ENCODE measurements around the gene SOCS6. TPM values are rescaled to one million over a fixed set of nuclear protein-coding genes. Genes with fewer than 3 reads are reported as not detected.

SOCS6 gene, protein sequence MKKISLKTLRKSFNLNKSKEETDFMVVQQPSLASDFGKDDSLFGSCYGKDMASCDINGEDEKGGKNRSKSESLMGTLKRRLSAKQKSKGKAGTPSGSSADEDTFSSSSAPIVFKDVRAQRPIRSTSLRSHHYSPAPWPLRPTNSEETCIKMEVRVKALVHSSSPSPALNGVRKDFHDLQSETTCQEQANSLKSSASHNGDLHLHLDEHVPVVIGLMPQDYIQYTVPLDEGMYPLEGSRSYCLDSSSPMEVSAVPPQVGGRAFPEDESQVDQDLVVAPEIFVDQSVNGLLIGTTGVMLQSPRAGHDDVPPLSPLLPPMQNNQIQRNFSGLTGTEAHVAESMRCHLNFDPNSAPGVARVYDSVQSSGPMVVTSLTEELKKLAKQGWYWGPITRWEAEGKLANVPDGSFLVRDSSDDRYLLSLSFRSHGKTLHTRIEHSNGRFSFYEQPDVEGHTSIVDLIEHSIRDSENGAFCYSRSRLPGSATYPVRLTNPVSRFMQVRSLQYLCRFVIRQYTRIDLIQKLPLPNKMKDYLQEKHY
- total RNA-seq (10 to 100 TPM in 4 of 5 donors, 1 to 10 TPM in 1; 7.5 to 56.7 (median 20.3) TPM), polyA plus RNA-seq (10 to 100 TPM in 1 of 3 donors, 1 to 10 TPM in 2; 4.4 to 11.8 (median 4.5) TPM)
- long read RNA-seq, donor 1, full-length matches to known transcripts = 4 of 4 reads
- long read RNA-seq, donor 1, partial matches to known transcripts = 0 of 4 reads
- long read RNA-seq, donor 1, other reads (novel, unspliced or antisense) = 0 of 4 reads
- long read RNA-seq, donor 2, full-length matches to known transcripts = 6 of 6 reads
- long read RNA-seq, donor 2, partial matches to known transcripts = 0 of 6 reads
- long read RNA-seq, donor 2, other reads (novel, unspliced or antisense) = 0 of 6 reads
- long read RNA-seq, donor 3, full-length matches to known transcripts = 4 of 4 reads
- long read RNA-seq, donor 3, partial matches to known transcripts = 0 of 4 reads
- long read RNA-seq, donor 3, other reads (novel, unspliced or antisense) = 0 of 4 reads
- long read RNA-seq, donor 4 = 0 reads
- long read RNA-seq, donor 5, full-length matches to known transcripts = 4 of 4 reads
- long read RNA-seq, donor 5, partial matches to known transcripts = 0 of 4 reads
- long read RNA-seq, donor 5, other reads (novel, unspliced or antisense) = 0 of 4 reads
- long read RNA-seq, donor 6, full-length matches to known transcripts = 4 of 4 reads
- long read RNA-seq, donor 6, partial matches to known transcripts = 0 of 4 reads
- long read RNA-seq, donor 6, other reads (novel, unspliced or antisense) = 0 of 4 reads
- long read RNA-seq, donor 7, full-length matches to known transcripts = 7 of 7 reads
- long read RNA-seq, donor 7, partial matches to known transcripts = 0 of 7 reads
- long read RNA-seq, donor 7, other reads (novel, unspliced or antisense) = 0 of 7 reads
- long read RNA-seq, donor 8, full-length matches to known transcripts = 4 of 4 reads
- long read RNA-seq, donor 8, partial matches to known transcripts = 0 of 4 reads
- long read RNA-seq, donor 8, other reads (novel, unspliced or antisense) = 0 of 4 reads
- long read RNA-seq, donor 9, full-length matches to known transcripts = 3 of 3 reads
- long read RNA-seq, donor 9, partial matches to known transcripts = 0 of 3 reads
- long read RNA-seq, donor 9, other reads (novel, unspliced or antisense) = 0 of 3 reads
- long read RNA-seq, donor 10, full-length matches to known transcripts = 3 of 3 reads
- long read RNA-seq, donor 10, partial matches to known transcripts = 0 of 3 reads
- long read RNA-seq, donor 10, other reads (novel, unspliced or antisense) = 0 of 3 reads

DNA sequence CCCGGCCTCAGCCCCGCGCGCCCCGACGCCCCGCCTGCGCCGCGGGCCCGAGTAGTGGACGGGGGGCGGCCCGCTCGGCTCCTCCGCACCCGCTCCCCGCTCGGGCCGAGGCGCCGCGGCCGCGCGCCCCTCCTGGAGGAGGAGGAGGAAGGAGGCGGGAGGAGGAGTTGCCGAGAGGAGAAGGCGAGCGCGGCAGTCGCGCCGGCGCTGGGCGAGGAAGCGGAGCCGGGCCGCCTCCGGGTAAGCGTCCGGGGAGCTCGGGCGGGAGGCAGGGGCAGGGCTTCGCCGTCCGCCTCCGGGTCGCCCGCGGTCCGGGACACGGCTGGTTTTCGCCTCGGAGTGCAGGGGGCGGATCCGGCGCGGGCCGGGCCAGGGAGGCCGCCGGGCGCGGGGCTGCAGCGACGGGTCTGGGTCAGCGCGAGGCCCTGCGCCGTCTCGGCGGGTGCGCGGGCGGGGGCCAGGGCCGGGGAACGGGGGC lies at the start of gene SOCS6:
SOCS6 (plus strand) TSS at position 195 of the 478 bp plus-strand sequence. CDS start 35,624 bp downstream, outside the sequence.
- Histone ChIP-seq H3K9me3 (no peaks in the 10 kb centered on the region), H3K4me3 (peak within 1 kb of the TSS; percentile 68 to 81 (median 76)), H3K27ac (peak within 1 kb of the TSS; percentile 85 to 96 (median 94)), H3K36me3 (no peaks in the 10 kb centered on the region), H3K4me1 (peaks cover 23 to 74% (median 44%) of the 10 kb centered on the region in 4 donors), H3K27me3 (no peaks in the 10 kb centered on the region)
- intact Hi-C loops (cut with DNase I; ENCODE audit: low total_unique reads) = no loop called here
- TF ChIP-seq POLR2A (IDR thresholded peaks at IDR 0.05) (no peak), POLR2AphosphoS5 (IDR thresholded peaks at IDR 0.05) (peak in 2 of 3 donors; percentile 80 to 83)
- 0 to 1% (median 0%) methylated on average over 16 to 77 of the region's 77 CpGs; no CpG with 5 or more reads in 1 of the 5 donors for WGBS, 5 donors
- DNase-seq = peak; percentile 65 to 88

DNA sequence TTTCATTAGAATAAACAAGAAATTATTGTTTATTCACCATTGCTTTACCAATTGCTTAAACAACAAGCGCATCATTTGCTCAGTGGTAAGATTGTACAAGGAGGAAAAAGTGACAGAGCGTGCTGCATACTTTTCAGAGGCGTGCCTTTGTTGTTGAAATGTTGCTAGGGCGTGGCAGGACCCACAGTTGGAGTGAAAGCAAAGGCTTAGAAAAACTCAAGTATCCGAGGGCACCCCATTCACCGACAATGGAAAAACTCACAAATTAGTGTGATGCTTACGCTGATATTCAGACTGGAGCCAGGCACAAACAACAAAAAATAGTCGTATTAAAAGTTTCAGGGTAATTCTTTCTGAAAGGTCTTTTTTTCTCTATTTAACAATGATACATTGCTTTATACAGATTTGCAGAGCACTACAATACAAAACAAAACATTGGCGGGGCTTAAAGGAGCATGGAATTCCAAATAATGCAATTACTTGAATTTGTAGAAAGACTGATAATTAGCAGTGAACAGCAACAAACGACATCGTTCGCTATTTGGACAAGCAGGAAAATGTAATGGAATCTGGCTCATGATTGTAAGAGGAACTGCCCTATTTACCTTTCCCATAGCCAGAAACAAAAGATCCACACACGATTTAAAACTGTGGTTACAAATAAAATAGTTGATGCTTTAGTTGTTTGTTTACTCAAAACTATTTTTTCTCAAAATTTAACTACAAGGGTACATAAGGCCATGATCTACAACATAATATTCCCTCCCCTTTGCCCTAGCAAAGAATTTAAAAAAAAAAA lies 45.5 kb upstream of the SOCS6 start:
- Histone ChIP-seq H3K27me3 (no peaks in the 10 kb centered on the region), H3K4me1 (peaks cover 0 to 13% (median 5%) of the 10 kb centered on the region in 4 donors), H3K36me3 (no peaks in the 10 kb centered on the region), H3K4me3 (no peak overlapping the region), H3K9me3 (no peaks in the 10 kb centered on the region), H3K27ac (peak overlapping the region in 2 of 5 donors; percentile 15 to 56)
- intact Hi-C loops (cut with DNase I; ENCODE audit: low total_unique reads) = no loop called here
- 28 to 50% (median 34%) methylated on average over 13 of the region's 13 CpGs for WGBS, 5 donors
- peak; percentile 43 to 82 for DNase-seq
- no peak for TF ChIP-seq CTCF (IDR thresholded peaks at IDR 0.05)
- TF ChIP-seq POLR2A (IDR thresholded peaks at IDR 0.05) = no peak
- TF ChIP-seq POLR2AphosphoS5 (IDR thresholded peaks at IDR 0.05) = peak in 2 of 3 donors; percentile 8 to 48
- no peak for TF ChIP-seq EP300 (IDR thresholded peaks at IDR 0.05)

DNA sequence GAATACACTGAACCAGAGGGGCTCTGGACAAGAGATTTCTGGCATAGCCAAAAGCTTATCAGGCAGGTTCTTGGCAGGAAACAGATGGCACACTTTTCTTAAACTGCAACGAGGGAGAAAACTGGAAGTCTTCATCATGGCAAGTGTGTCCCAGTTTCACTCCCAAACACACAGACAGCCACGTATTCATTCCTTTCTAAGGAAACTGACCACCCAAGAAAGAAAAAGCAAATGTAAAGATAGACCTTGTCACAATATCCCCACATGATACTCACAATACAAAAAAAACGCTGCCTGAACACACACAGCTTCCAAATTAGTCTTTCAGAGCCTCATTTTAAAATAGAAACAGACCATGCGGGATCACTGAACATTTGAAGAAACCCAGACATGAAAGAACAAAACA lies 42.8 kb upstream of the SOCS6 start:
- Histone ChIP-seq H3K4me1 (peaks cover 0 to 13% (median 5%) of the 10 kb centered on the region in 4 donors), H3K27ac (peak overlapping the region in 2 of 5 donors; percentile 12 to 41), H3K4me3 (peak overlapping the region in 1 of 4 donors; percentile 8), H3K27me3 (no peaks in the 10 kb centered on the region), H3K36me3 (no peaks in the 10 kb centered on the region), H3K9me3 (no peaks in the 10 kb centered on the region)
- intact Hi-C loops (cut with DNase I; ENCODE audit: low total_unique reads) = no loop called here
- no peak for TF ChIP-seq POLR2A (IDR thresholded peaks at IDR 0.05)
- TF ChIP-seq POLR2AphosphoS5 (IDR thresholded peaks at IDR 0.05) = no peak
- TF ChIP-seq EP300 (IDR thresholded peaks at IDR 0.05) = no peak
- no peak for TF ChIP-seq CTCF (IDR thresholded peaks at IDR 0.05)
- 8 to 27% (median 10%) methylated on average over 4 of the region's 4 CpGs for WGBS, 5 donors
- peak in 1 of 2 donors; percentile 8 for DNase-seq
